Sigmoid colon (tissue), 7 donors: ENCODE data around the gene SF1. TPM values are rescaled to one million over a fixed set of nuclear protein-coding genes. Genes with fewer than 3 reads are reported as not detected.

Experiments
- DNase-seq: peaks from one replicate; pipeline ENCODE4 v3.0.0-alpha.2; 2019
- H3K27ac ChIP-seq, 4 donors: fragments of 200-600 bp; sonication (generic); one replicate each; pipeline ENCODE4 v1.5.1; 2016 to 2019; ENCODE audit warnings: mild to moderate bottlenecking in 1 of 4
- H3K27me3 ChIP-seq, 3 donors: fragments of 200-600 bp; sonication (generic); one replicate each; pipeline ENCODE4 v1.5.1; 2019; ENCODE audit warnings: mild to moderate bottlenecking in 1 of 3
- H3K36me3 ChIP-seq, 4 donors: fragments of 200-600 bp; sonication (generic); one replicate each; pipeline ENCODE4 v1.5.1; 2016 to 2019
- H3K4me1 ChIP-seq, 4 donors: fragments of 200-600 bp; sonication (generic); one replicate each; pipeline ENCODE4 v1.5.1; 2017 to 2019
- H3K4me3 ChIP-seq, 4 donors: fragments of 200-600 bp; sonication (generic); one replicate each; pipeline ENCODE4 v1.5.1; 2017 to 2019; ENCODE audit warnings: mild to moderate bottlenecking in 2 of 4, moderate library complexity in 1 of 4
- H3K9me3 ChIP-seq, 4 donors: fragments of 200-600 bp in 3 of 4; sonication (generic) in 3 of 4; one replicate each; pipeline versions ENCODE4 v1.5.1 to v1.6.1; 2013 to 2019
- CTCF ChIP-seq, 4 experiments: fragments of 450-650 bp in 3 of 4; fragments of 200-600 bp in 1 of 4; IDR thresholded peaks; one replicate each; pipeline ENCODE4 v1.5.1; 2016 to 2019; ENCODE audit warnings: antibody characterized with exemption in 4 of 4, mild to moderate bottlenecking in 3 of 4, moderate library complexity in 2 of 4
- EP300 ChIP-seq, 4 donors: sonication (generic); formaldehyde crosslinking; IDR thresholded peaks; one replicate each; pipeline ENCODE4 v1.6.1; 2017; ENCODE audit warnings: antibody characterized with exemption in 4 of 4
- POLR2A ChIP-seq, 2 donors: fragments of 450-650 bp; IDR thresholded peaks; one replicate each; pipeline ENCODE4 v1.6.1; 2016; ENCODE audit warnings: antibody characterized with exemption in 2 of 2, mild to moderate bottlenecking in 2 of 2, moderate library complexity in 2 of 2
- POLR2AphosphoS5 ChIP-seq, 4 donors: sonication (generic); formaldehyde crosslinking; IDR thresholded peaks; one replicate each; pipeline ENCODE4 v1.6.1; 2017; ENCODE audit warnings: antibody characterized with exemption in 4 of 4
- WGBS, 2 donors: extraction: QIAGEN DNeasy Blood & Tissue Kit; methylation state at CpG; one replicate each; pipeline ENCODE4 v1.1.7; 2013; 5-methylcytosine and 5-hydroxymethylcytosine counted together
- intact Hi-C: fragments of 100-400 bp; cut with DNase I; formaldehyde crosslinking; loops from one replicate; pipeline ENCODE4 v1.15.1; 2023
- polyA plus RNA-seq, 3 donors: library from polyadenylated mRNA; stranded (reverse); fragments of 200-250 nt; gene quantifications; one replicate each; pipeline ENCODE4 v1.2.3, GENCODE V29; 2013
- total RNA-seq, 4 donors: library from RNA; depleted of rRNA; stranded (reverse); fragments of >200 nt; gene quantifications; one replicate each; pipeline ENCODE4 v1.1.0, GENCODE V29; 2016
- donor health status: healthy with polysubstance abuse.
- donor health status: Bipolar disorder and iron deficiency.
- donor health status: healthy.

The SF1 gene
- total and polyA plus RNA-seq, 7 donors: 36.5 to 381 (median 185) TPM

- peaks cover 0 to 48% (median 46%) of the 10 kb centered on the region in 4 donors for H3K4me1 ChIP-seq
- H3K27ac ChIP-seq: peak overlapping the region in 2 of 4 donors; percentile 84 to 88
- intact Hi-C loops: no loop called here
Measured at GRCh38 chr11:64757549-64758329, 20.6 kb downstream of the SF1 start.

GRCh38 chr11:64755681-64756361 is 22.5 kb downstream of the SF1 start:
- DNase-seq: peak; percentile 57
- H3K36me3 ChIP-seq: peaks cover 0 to 38% (median 16%) of the 10 kb centered on the region in 4 donors
- TF ChIP-seq POLR2AphosphoS5 (IDR thresholded peaks at IDR 0.05): no peak
- TF ChIP-seq CTCF (IDR thresholded peaks at IDR 0.05): no peak
- no peak for TF ChIP-seq POLR2A (IDR thresholded peaks at IDR 0.05)
- TF ChIP-seq EP300 (IDR thresholded peaks at IDR 0.05): no peak
- no peak overlapping the region for H3K27ac ChIP-seq
- intact Hi-C loops: no loop called here
- H3K27me3 ChIP-seq: no peaks in the 10 kb centered on the region
- WGBS, 2 donors: 71 to 87% methylated on average over 13 of the region's 13 CpGs
- no peak overlapping the region for H3K4me3 ChIP-seq
- peaks cover 0 to 30% (median 27%) of the 10 kb centered on the region in 4 donors for H3K4me1 ChIP-seq
- H3K9me3 ChIP-seq: no peaks in the 10 kb centered on the region

More at GRCh38 chr11:64757549-64758329, 20.6 kb downstream of the SF1 start:
- Histone ChIP-seq H3K4me3 (no peak overlapping the region), H3K27me3 (no peaks in the 10 kb centered on the region), H3K36me3 (peaks cover 0 to 24% (median 11%) of the 10 kb centered on the region in 4 donors), H3K9me3 (no peaks in the 10 kb centered on the region)
- TF ChIP-seq POLR2AphosphoS5 (IDR thresholded peaks at IDR 0.05): no peak
- TF ChIP-seq POLR2A (IDR thresholded peaks at IDR 0.05): no peak
- TF ChIP-seq EP300 (IDR thresholded peaks at IDR 0.05): no peak
- no peak for TF ChIP-seq CTCF (IDR thresholded peaks at IDR 0.05)
- peak; percentile 66 for DNase-seq
- 83 to 92% methylated on average over 19 of the region's 19 CpGs for whole genome bisulfite sequencing, 2 donors

GRCh38 chr11:64754919-64755662 is 23.3 kb downstream of the SF1 start:
- no peak overlapping the region for H3K27ac ChIP-seq
- no peaks in the 10 kb centered on the region for H3K27me3 ChIP-seq
- TF ChIP-seq CTCF (IDR thresholded peaks at IDR 0.05) (no peak), EP300 (IDR thresholded peaks at IDR 0.05) (no peak), POLR2AphosphoS5 (IDR thresholded peaks at IDR 0.05) (no peak), POLR2A (IDR thresholded peaks at IDR 0.05) (no peak)
- peak; percentile 57 for DNase-seq
- intact Hi-C loops: no loop called here
- H3K9me3 ChIP-seq: no peaks in the 10 kb centered on the region
- 93% methylated on average over 21 of the region's 21 CpGs for WGBS, 2 donors
- peaks cover 0 to 23% (median 19%) of the 10 kb centered on the region in 4 donors for H3K4me1 ChIP-seq
- H3K4me3 ChIP-seq: no peak overlapping the region
- peaks cover 0 to 43% (median 16%) of the 10 kb centered on the region in 4 donors for H3K36me3 ChIP-seq

- Histone ChIP-seq H3K4me1 (peaks cover 0 to 15% (median 12%) of the 10 kb centered on the region in 4 donors), H3K27me3 (no peaks in the 10 kb centered on the region), H3K36me3 (peaks cover 0 to 47% (median 16%) of the 10 kb centered on the region in 4 donors), H3K27ac (no peak overlapping the region), H3K9me3 (no peaks in the 10 kb centered on the region), H3K4me3 (no peak overlapping the region)
- peak; percentile 53 for DNase-seq
- intact Hi-C loops: no loop called here
- TF ChIP-seq POLR2AphosphoS5 (IDR thresholded peaks at IDR 0.05) (no peak), EP300 (IDR thresholded peaks at IDR 0.05) (no peak), POLR2A (IDR thresholded peaks at IDR 0.05) (no peak), CTCF (IDR thresholded peaks at IDR 0.05) (no peak)
- WGBS, 2 donors: 90 to 92% methylated on average over 26 of the region's 26 CpGs
Measured at GRCh38 chr11:64754124-64754918, 24.0 kb downstream of the SF1 start.
